Activated CD4-positive, alpha-beta memory T cell treated with anti-CD3 and anti-CD28 coated beads, Interleukin-2, amount 10 ng/mL, durations not matched to agents 7 days and 5 days (primary cell): ENCODE data around the gene DMD. TPM values are rescaled to one million over a fixed set of nuclear protein-coding genes. Genes with fewer than 3 reads are reported as not detected.

Source experiments
- CTCF ChIA-PET: fragments of 350-600 bp; sonication (Branson Sonifier 250); formaldehyde crosslinking; loops from one replicate; lab custom pipeline; 2021; ENCODE audit warnings: antibody characterized with exemption, inconsistent platforms; lab: Charles Lee
- POLR2A ChIA-PET: fragments of 350-600 bp; sonication (Branson Sonifier 250); formaldehyde crosslinking; loops from one replicate; lab custom pipeline; 2021; ENCODE audit warnings: antibody characterized with exemption; lab: Charles Lee
- DNase-seq: peaks from one replicate; pipeline ENCODE4 v3.0.0-alpha.2; 2020
- H3K27ac Mint-ChIP-seq: one replicate; pipeline ENCODE4 v1.8.0; 2021; ENCODE audit warnings: mild to moderate bottlenecking, mixed read lengths
- H3K27me3 Mint-ChIP-seq: one replicate; pipeline ENCODE4 v1.8.0; 2021; ENCODE audit warnings: mixed read lengths
- H3K36me3 Mint-ChIP-seq: one replicate; pipeline ENCODE4 v1.8.0; 2021; ENCODE audit warnings: low read depth, mixed read lengths
- H3K4me1 Mint-ChIP-seq: one replicate; pipeline ENCODE4 v1.8.0; 2021; ENCODE audit warnings: mixed read lengths
- H3K4me3 Mint-ChIP-seq: one replicate; pipeline ENCODE4 v1.8.0; 2021; ENCODE audit warnings: mild to moderate bottlenecking, mixed read lengths
- H3K9me3 Mint-ChIP-seq: one replicate; pipeline ENCODE4 v1.8.0; 2021; ENCODE audit warnings: mixed read lengths
- total RNA-seq, 2 experiments: library from RNA; stranded (reverse); gene quantifications; one replicate each; pipeline ENCODE4 v1.2.3, GENCODE V29; 2021

The DMD gene
- total RNA-seq, 2 experiments from 2014 or later, result 1.4 to 1.5 TPM

DNA sequence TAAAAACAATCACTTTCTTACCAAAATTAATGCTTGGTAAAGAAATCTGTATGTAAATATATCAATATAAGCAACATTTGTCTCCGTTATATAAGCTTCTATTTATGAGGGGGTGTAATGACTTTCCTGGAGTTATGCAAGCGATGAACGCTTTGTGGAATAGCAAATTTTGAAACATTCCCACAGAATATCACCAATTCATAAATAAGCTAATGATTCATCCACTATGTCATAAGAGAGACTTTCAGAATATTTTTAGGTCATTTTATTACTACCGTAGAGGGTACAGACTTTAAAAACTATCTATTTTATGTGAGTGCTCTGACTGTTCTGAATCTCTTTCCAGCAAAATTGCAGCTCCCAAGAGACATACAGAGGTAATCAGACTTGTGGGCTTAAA, 1960.0 kb downstream of the DMD start:
- no peaks in the 10 kb centered on the region for H3K36me3 Mint-ChIP-seq
- no peaks in the 10 kb centered on the region for H3K4me1 Mint-ChIP-seq
- no peaks in the 10 kb centered on the region for H3K9me3 Mint-ChIP-seq
- CTCF ChIA-PET, result no interaction called here
- POLR2A ChIA-PET, result no interaction called here
- no peak overlapping the region for H3K27ac Mint-ChIP-seq
- H3K4me3 Mint-ChIP-seq, result no peak overlapping the region
- no peak for DNase-seq
- H3K27me3 Mint-ChIP-seq, result no peaks in the 10 kb centered on the region

- no peak overlapping the region for H3K4me3 Mint-ChIP-seq
- no peaks in the 10 kb centered on the region for H3K36me3 Mint-ChIP-seq
- DNase-seq, result no peak
- POLR2A ChIA-PET, result no interaction called here
- no peak overlapping the region for H3K27ac Mint-ChIP-seq
- H3K9me3 Mint-ChIP-seq, result no peaks in the 10 kb centered on the region
- H3K27me3 Mint-ChIP-seq, result no peaks in the 10 kb centered on the region
- H3K4me1 Mint-ChIP-seq, result no peaks in the 10 kb centered on the region
- CTCF ChIA-PET, result no interaction called here
Measured at GRCh38 chrX:31245714-31246113, 1965.6 kb downstream of the DMD start.

DNA sequence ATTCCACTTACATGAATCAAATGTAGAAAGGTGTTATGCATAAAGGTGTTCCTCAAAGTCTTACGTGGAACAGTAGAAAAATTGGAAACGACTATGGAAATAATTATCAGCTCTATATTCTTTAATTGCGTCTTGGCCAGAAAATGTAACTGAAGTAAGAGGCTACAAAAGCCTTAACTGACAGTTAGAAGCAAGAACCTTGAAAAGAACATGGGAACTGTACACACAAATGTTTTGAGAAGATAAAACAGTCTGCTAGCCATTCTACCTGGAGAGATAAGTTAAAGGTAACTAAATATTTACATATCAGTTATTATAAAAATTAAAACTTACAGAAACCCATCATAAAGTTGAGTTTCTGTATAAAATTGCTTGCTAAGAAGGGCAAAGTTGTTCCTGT, 1967.5 kb downstream of the DMD start:
- Mint-ChIP-seq H3K27me3 (no peaks in the 10 kb centered on the region), H3K27ac (no peak overlapping the region), H3K36me3 (no peaks in the 10 kb centered on the region), H3K4me1 (no peaks in the 10 kb centered on the region), H3K9me3 (no peaks in the 10 kb centered on the region), H3K4me3 (no peak overlapping the region)
- ChIA-PET CTCF (no interaction called here), POLR2A (no interaction called here)
- DNase-seq, result no peak

DNA sequence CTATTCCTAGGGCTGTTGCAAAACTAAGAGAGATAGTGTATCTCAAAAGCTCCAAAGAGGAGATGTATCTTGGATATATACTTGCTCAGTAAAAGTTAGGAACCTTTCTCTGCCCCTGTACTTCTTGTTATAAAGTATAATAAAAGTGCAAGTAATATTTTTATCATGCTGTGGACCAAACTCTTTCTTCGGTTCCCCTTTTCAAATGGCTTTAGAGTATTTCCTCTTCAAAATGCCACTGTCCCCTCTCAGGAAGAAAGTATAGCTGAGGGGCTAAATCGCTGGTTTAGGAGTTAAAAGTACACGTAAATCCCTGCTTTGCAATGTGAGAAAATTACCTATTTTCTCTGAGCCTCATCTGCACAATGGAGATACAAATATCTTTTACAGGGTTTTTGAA, 1970.4 kb downstream of the DMD start:
- H3K4me1 Mint-ChIP-seq, result no peaks in the 10 kb centered on the region
- no peak overlapping the region for H3K27ac Mint-ChIP-seq
- ChIA-PET POLR2A (no interaction called here), CTCF (no interaction called here)
- DNase-seq, result no peak
- no peaks in the 10 kb centered on the region for H3K36me3 Mint-ChIP-seq
- no peak overlapping the region for H3K4me3 Mint-ChIP-seq
- H3K27me3 Mint-ChIP-seq, result no peaks in the 10 kb centered on the region
- no peaks in the 10 kb centered on the region for H3K9me3 Mint-ChIP-seq

DNA sequence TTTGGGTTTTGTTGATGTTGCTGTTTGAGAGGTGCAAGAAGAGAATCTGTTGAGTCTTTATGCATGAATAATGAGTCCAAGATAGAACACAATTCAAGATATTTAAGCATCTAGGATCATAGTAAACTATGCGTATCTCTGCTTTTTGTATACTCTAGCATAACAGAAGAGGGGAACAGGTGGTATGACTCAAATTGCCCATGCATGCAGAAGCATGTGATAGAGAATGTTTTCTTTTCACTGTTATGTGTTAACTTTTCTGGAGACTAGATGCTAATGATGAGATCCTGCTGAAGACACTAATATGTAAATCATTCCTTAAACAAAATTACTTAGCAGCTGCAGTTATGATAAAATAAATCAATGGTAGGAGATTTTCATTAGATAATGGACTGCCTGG, 1974.2 kb downstream of the DMD start:
- Mint-ChIP-seq H3K9me3 (no peaks in the 10 kb centered on the region), H3K27me3 (no peaks in the 10 kb centered on the region), H3K4me1 (no peaks in the 10 kb centered on the region), H3K4me3 (no peak overlapping the region), H3K27ac (no peak overlapping the region), H3K36me3 (no peaks in the 10 kb centered on the region)
- CTCF ChIA-PET, result no interaction called here
- POLR2A ChIA-PET, result no interaction called here
- DNase-seq, result no peak

DNA sequence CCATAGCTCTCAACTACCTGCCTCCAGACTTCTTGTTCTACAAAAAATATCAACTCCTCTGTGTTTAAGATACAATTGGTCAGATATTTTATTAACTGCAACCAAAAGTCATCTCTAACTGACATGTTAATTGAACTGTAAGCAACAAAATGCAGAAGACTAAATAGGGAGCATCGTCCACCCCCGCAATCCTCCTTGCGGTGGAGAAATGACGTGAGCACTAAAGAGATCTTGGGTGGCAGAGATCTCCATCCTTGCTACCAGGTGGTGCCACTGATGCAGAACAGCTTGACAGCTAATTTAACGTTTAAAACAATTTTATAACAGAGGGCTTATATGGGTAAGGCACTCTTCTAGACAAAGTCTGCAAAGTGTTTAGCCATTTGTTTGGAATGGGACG, 1975.1 kb downstream of the DMD start:
- ChIA-PET CTCF (no interaction called here), POLR2A (no interaction called here)
- Mint-ChIP-seq H3K27me3 (no peaks in the 10 kb centered on the region), H3K9me3 (no peaks in the 10 kb centered on the region), H3K36me3 (no peaks in the 10 kb centered on the region), H3K4me3 (no peak overlapping the region), H3K27ac (no peak overlapping the region), H3K4me1 (no peaks in the 10 kb centered on the region)
- no peak for DNase-seq

- ChIA-PET POLR2A (no interaction called here), CTCF (no interaction called here)
- no peaks in the 10 kb centered on the region for H3K36me3 Mint-ChIP-seq
- DNase-seq, result no peak
- H3K4me3 Mint-ChIP-seq, result no peak overlapping the region
- H3K27ac Mint-ChIP-seq, result no peak overlapping the region
- H3K27me3 Mint-ChIP-seq, result no peaks in the 10 kb centered on the region
- H3K9me3 Mint-ChIP-seq, result no peaks in the 10 kb centered on the region
- H3K4me1 Mint-ChIP-seq, result no peaks in the 10 kb centered on the region
Measured at GRCh38 chrX:31233941-31234496, 1977.3 kb downstream of the DMD start.

DNA sequence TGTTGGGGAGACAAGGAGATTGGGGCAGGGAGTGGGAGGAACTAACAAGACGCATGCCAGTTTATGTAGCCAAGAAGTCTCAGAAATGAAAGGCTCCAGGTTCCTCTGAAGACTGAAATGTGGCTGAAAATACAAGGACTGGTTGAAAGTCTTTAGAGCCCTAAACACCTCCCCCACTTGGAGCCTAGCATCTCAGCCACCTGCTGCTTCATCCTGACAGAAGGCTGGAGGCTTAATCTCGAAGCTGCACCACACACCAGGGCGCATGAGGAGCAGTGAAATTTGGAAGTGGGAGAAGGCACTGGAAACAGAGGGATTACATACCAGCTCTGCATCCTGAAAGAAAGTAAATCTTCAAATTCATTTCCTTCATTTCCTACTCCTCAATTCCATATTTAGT, 1978.8 kb downstream of the DMD start:
- H3K4me1 Mint-ChIP-seq, result no peaks in the 10 kb centered on the region
- CTCF ChIA-PET, result no interaction called here
- H3K4me3 Mint-ChIP-seq, result no peak overlapping the region
- no peaks in the 10 kb centered on the region for H3K36me3 Mint-ChIP-seq
- H3K9me3 Mint-ChIP-seq, result no peaks in the 10 kb centered on the region
- no peaks in the 10 kb centered on the region for H3K27me3 Mint-ChIP-seq
- POLR2A ChIA-PET, result no interaction called here
- H3K27ac Mint-ChIP-seq, result no peak overlapping the region
- no peak for DNase-seq

DNA sequence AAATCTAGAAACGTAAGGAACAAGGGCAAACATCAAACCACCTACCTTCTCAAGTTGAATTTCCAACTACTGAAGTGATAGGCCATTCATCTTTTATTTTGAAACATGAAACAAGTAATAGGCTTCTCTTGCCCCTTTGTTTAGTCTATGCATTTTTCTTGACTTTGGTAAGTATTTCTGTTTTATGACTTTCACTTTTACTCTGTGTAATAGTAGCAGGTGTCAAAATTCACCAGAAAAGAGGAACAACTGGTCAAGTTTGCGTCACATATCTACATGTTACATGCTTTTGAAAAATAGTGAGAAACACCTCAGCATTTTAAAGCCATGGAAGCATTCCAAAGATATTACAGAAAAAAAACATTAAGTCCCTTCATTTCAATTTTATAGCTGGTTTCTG, 1982.4 kb downstream of the DMD start:
- H3K27me3 Mint-ChIP-seq, result no peaks in the 10 kb centered on the region
- H3K27ac Mint-ChIP-seq, result no peak overlapping the region
- H3K36me3 Mint-ChIP-seq, result no peaks in the 10 kb centered on the region
- ChIA-PET CTCF (no interaction called here), POLR2A (no interaction called here)
- H3K4me1 Mint-ChIP-seq, result peaks cover 2% of the 10 kb centered on the region
- no peak for DNase-seq
- H3K9me3 Mint-ChIP-seq, result no peaks in the 10 kb centered on the region
- no peak overlapping the region for H3K4me3 Mint-ChIP-seq

GRCh38 chrX:31228415-31228832, 1982.9 kb downstream of the DMD start:
- Mint-ChIP-seq H3K36me3 (no peaks in the 10 kb centered on the region), H3K27me3 (no peaks in the 10 kb centered on the region), H3K9me3 (no peaks in the 10 kb centered on the region), H3K4me1 (peaks cover 2% of the 10 kb centered on the region), H3K4me3 (no peak overlapping the region), H3K27ac (no peak overlapping the region)
- ChIA-PET CTCF (no interaction called here), POLR2A (no interaction called here)
- DNase-seq, result no peak

DNA sequence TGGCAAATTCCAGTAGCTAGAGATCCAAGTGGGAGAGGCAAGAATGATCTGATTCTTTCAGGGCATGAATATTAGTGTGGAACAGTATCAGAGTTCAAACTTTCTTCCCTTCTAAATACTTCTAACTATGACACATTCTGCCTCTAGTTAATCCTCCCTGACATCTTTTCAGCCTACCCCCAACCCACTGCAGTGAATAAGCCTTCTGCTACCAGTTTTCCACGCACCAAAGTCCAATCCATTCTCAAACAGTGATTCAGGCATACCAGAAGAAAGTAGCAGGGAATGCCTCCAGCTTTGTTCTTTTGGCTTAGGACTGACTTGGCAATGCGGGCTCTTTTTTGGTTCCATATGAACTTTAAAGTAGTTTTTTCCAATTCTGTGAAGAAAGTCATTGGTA, 1984.1 kb downstream of the DMD start:
- Mint-ChIP-seq H3K4me3 (no peak overlapping the region), H3K27me3 (no peaks in the 10 kb centered on the region), H3K4me1 (peaks cover 2% of the 10 kb centered on the region), H3K9me3 (no peaks in the 10 kb centered on the region), H3K36me3 (no peaks in the 10 kb centered on the region), H3K27ac (no peak overlapping the region)
- DNase-seq, result no peak
- ChIA-PET CTCF (no interaction called here), POLR2A (no interaction called here)

- Mint-ChIP-seq H3K9me3 (no peaks in the 10 kb centered on the region), H3K27me3 (no peaks in the 10 kb centered on the region), H3K27ac (no peak overlapping the region), H3K4me3 (no peak overlapping the region), H3K4me1 (peaks cover 2% of the 10 kb centered on the region), H3K36me3 (no peaks in the 10 kb centered on the region)
- ChIA-PET CTCF (no interaction called here), POLR2A (no interaction called here)
- DNase-seq, result no peak
Measured at GRCh38 chrX:31225819-31226218, 1985.5 kb downstream of the DMD start.

DNA sequence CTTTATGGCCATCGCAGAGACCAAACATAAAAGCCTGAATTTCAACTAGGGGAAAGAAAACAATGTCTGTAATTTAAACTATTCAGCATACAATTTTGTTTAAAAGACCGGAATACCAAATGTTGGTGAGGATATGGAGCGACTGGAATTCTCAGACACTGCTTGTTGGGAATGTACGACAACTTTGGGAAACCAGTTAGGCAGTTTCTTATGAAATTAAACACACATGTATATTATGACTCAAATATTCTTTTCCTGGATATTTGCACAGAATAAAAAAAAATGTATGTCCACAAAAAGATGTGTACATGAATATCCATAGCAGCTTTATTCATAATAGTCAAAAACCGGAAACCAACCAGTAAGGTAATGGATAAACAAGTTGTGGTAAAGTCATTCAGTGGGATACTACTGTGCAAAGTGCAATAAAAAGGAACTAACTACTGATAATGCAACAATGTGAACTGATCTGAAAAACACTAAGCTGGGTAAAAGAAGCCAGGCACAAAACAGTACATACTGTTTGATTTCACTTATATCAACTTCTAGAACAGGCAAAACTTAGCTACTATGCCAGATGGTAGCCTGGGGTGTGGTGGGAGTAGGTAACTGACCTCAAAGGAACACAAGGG, 1986.9 kb downstream of the DMD start:
- Mint-ChIP-seq H3K36me3 (no peaks in the 10 kb centered on the region), H3K9me3 (no peaks in the 10 kb centered on the region), H3K27me3 (no peaks in the 10 kb centered on the region), H3K27ac (no peak overlapping the region), H3K4me1 (peaks cover 2% of the 10 kb centered on the region), H3K4me3 (no peak overlapping the region)
- no peak for DNase-seq
- CTCF ChIA-PET, result interaction anchor here (1.4 kb wide), 1 partner anchor 185 kb away, joined by 5 read pairs; no protein-coding TSS in a partner anchor
- POLR2A ChIA-PET, result no interaction called here

DNA sequence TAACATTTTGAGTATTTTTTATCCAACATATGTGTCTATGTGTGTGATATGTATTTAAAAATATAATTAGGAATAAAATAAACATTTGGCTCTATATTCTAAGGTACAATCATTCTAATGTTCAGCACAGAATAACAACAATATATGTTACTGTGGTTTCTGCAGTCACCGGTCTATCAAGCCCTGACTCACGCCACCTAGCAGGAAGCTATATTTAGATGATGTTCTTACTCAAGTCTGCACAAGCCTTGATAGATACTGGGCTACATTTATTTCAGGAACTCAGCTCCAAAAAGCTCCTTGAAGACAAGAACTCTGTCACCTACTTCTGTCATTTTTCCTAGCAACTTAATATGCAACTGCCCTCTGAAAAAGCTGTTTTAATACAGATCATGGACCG, 1987.5 kb downstream of the DMD start:
- CTCF ChIA-PET, result interaction anchor here (1.4 kb wide), 1 partner anchor 184 kb away, joined by 5 read pairs; no protein-coding TSS in a partner anchor
- H3K4me3 Mint-ChIP-seq, result no peak overlapping the region
- peaks cover 2% of the 10 kb centered on the region for H3K4me1 Mint-ChIP-seq

More for the DNA sequence above, 1987.5 kb downstream of the DMD start:
- Mint-ChIP-seq H3K36me3 (no peaks in the 10 kb centered on the region), H3K9me3 (no peaks in the 10 kb centered on the region), H3K27me3 (no peaks in the 10 kb centered on the region), H3K27ac (no peak overlapping the region)
- no peak for DNase-seq
- POLR2A ChIA-PET, result no interaction called here
